DOHH2 (cell line): ENCODE measurements around the gene LIMS1.
A peak's percentile ranks its signal among the peaks of the same experiment; 100 is the strongest.

ENCODE experiments used
- H3F3A ChIP-seq: fragments of 200-600 bp; sonication (generic), shearing (Covaris generic); 2 replicates; pipeline ENCODE4 v1.6.0; 2016; ENCODE audit warnings: antibody characterized with exemption, mild to moderate bottlenecking; ENCODE audit not compliant: control insufficient read depth, insufficient read depth
- H3K27ac ChIP-seq: fragments of 200-600 bp; sonication (generic); 2 replicates; pipeline ENCODE4 v1.5.1; 2014; ENCODE audit warnings: low read depth, mild to moderate bottlenecking, low read length, moderate library complexity
- H3K27me3 ChIP-seq: fragments of 200-600 bp; sonication (generic); 2 replicates; pipeline ENCODE4 v1.6.1; 2014; ENCODE audit warnings: mild to moderate bottlenecking, low read length, mixed read lengths; ENCODE audit not compliant: control insufficient read depth
- H3K36me3 ChIP-seq: fragments of 200-600 bp; sonication (generic); 2 replicates; pipeline ENCODE4 v1.6.1; 2014; ENCODE audit warnings: mild to moderate bottlenecking, low read length, moderate library complexity, mixed read lengths; ENCODE audit not compliant: control insufficient read depth
- H3K4me1 ChIP-seq: fragments of 200-600 bp; sonication (generic); 2 replicates; pipeline ENCODE4 v1.6.1; 2014; ENCODE audit warnings: mild to moderate bottlenecking, low read length, mixed read lengths; ENCODE audit not compliant: control insufficient read depth
- H3K4me2 ChIP-seq: fragments of 200-600 bp; sonication (generic); 2 replicates; pipeline ENCODE4 v1.6.0; 2014; ENCODE audit warnings: mild to moderate bottlenecking, low read length, moderate library complexity
- H3K4me3 ChIP-seq: fragments of 200-600 bp; sonication (generic); 2 replicates; pipeline ENCODE4 v1.5.1; 2014; ENCODE audit warnings: mild to moderate bottlenecking, low read length, mixed read lengths
- H3K79me2 ChIP-seq: fragments of 200-600 bp; sonication (generic); 2 replicates; pipeline ENCODE4 v1.6.1; 2014; ENCODE audit warnings: mild to moderate bottlenecking, low read length, mixed read lengths; ENCODE audit not compliant: control insufficient read depth
- H3K9me2 ChIP-seq: fragments of 200-600 bp; sonication (generic); replicated peaks from 2 replicates; pipeline ENCODE4 v1.6.1; 2014; ENCODE audit warnings: mild to moderate bottlenecking, low read length, mixed read lengths; ENCODE audit not compliant: control insufficient read depth
- H3K9me3 ChIP-seq: fragments of 200-600 bp; sonication (generic); 2 replicates; pipeline ENCODE4 v1.6.1; 2014; ENCODE audit warnings: antibody characterized with exemption, low read length, mixed read lengths; ENCODE audit not compliant: control insufficient read depth, insufficient read depth
- H4K20me1 ChIP-seq: fragments of 200-600 bp; sonication (generic); 2 replicates; pipeline ENCODE4 v1.6.0; 2014; ENCODE audit warnings: low read depth, mild to moderate bottlenecking, antibody characterized with exemption, low read length, moderate library complexity; ENCODE audit not compliant: control insufficient read depth, insufficient read depth
- EZH2phosphoT487 ChIP-seq: fragments of 200-600 bp; sonication (generic); IDR thresholded peaks from 2 replicates; pipeline ENCODE4 v1.6.1; 2017; ENCODE audit warnings: borderline replicate concordance, mild to moderate bottlenecking, antibody characterized with exemption, low read length, moderate library complexity, mixed read lengths
- TF ChIP-seq, protein P1 (sequence below): fragments of 200-600 bp; sonication (generic); IDR thresholded peaks from one replicate; pipeline ENCODE4 v1.5.1; 2014; ENCODE audit warnings: antibody characterized with exemption, mild to moderate bottlenecking, low read depth, low read length; ENCODE audit not compliant: poor library complexity, severe bottlenecking

LIMS1 gene

DNA sequence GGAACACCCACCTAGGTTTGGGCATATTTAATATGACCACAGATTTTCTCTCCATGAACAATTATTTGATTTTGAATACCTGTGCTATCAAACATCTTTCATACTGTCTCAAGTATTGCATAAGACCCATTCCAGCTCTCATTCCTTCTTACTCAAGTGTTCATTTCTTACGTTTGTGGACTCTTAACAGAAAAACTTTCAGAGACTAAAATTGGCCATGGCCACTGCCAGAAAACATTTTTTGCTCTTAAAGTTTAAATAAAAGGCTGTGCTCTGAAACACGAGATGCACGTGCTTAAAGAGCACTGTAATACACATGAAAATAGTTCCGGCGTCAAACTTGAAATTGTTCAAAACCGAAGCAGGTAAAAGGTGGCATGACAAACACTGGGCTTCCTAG lies 89.3 kb downstream of the LIMS1 start:
- Histone ChIP-seq H3K36me3 (no peaks in the 10 kb centered on the region), H3F3A (peaks cover 20% of the 10 kb centered on the region), H4K20me1 (no peaks in the 10 kb centered on the region), H3K27ac (no peak overlapping the region), H3K4me1 (peaks cover 93% of the 10 kb centered on the region), H3K4me3 (no peak overlapping the region), H3K4me2 (peak overlapping the region; percentile 42), H3K9me3 (no peaks in the 10 kb centered on the region), H3K27me3 (no peaks in the 10 kb centered on the region), H3K79me2 (peaks cover 82% of the 10 kb centered on the region), H3K9me2 (no peaks in the 10 kb centered on the region)
- TF ChIP-seq, protein P1, sequence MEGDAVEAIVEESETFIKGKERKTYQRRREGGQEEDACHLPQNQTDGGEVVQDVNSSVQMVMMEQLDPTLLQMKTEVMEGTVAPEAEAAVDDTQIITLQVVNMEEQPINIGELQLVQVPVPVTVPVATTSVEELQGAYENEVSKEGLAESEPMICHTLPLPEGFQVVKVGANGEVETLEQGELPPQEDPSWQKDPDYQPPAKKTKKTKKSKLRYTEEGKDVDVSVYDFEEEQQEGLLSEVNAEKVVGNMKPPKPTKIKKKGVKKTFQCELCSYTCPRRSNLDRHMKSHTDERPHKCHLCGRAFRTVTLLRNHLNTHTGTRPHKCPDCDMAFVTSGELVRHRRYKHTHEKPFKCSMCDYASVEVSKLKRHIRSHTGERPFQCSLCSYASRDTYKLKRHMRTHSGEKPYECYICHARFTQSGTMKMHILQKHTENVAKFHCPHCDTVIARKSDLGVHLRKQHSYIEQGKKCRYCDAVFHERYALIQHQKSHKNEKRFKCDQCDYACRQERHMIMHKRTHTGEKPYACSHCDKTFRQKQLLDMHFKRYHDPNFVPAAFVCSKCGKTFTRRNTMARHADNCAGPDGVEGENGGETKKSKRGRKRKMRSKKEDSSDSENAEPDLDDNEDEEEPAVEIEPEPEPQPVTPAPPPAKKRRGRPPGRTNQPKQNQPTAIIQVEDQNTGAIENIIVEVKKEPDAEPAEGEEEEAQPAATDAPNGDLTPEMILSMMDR: no peak
- no peak for TF ChIP-seq EZH2phosphoT487

DNA sequence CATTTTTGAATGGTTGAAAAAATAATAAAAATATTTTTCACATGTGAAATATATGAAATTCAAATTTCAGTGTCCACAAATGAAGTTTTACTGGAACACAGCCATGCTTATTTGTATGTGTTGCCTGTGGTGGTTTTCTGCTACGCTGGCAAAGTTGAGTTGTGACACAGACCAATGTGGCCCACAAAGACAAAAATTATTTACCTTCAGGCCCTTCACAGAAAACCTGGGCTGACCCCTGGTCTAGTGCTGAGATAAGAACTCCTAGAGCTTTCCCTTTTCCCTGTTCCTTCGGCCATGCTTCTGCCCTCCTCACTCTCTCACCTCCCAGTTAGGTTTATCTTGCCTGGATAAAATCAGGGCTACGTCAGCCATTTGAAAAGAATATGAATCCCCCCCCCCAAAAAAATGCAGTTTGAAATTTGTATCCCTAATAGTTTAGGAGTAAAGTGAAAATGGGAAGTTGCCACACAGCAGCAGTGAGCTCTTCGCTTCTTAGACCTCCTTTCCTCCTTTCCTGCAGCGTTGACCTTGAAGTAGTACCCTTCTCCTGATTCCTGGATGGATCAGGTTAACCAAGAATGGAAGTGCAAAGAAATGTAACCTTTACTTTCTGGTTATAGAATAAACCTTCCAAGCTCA lies 91.0 kb downstream of the LIMS1 start:
- H4K20me1 ChIP-seq: no peaks in the 10 kb centered on the region
- no peaks in the 10 kb centered on the region for H3K27me3 ChIP-seq
- no peak overlapping the region for H3K27ac ChIP-seq
- H3K79me2 ChIP-seq: peaks cover 82% of the 10 kb centered on the region
- H3K9me3 ChIP-seq: no peaks in the 10 kb centered on the region
- H3F3A ChIP-seq: peaks cover 17% of the 10 kb centered on the region
- no peaks in the 10 kb centered on the region for H3K9me2 ChIP-seq
- no peaks in the 10 kb centered on the region; the same call in 1 of the 2 replicates for H3K36me3 ChIP-seq
- TF ChIP-seq EZH2phosphoT487: no peak
- TF ChIP-seq, protein P1: no peak
- peaks cover 93% of the 10 kb centered on the region for H3K4me1 ChIP-seq
- peak overlapping the region; percentile 50 for H3K4me2 ChIP-seq
- peak overlapping the region; percentile 22 for H3K4me3 ChIP-seq

DNA sequence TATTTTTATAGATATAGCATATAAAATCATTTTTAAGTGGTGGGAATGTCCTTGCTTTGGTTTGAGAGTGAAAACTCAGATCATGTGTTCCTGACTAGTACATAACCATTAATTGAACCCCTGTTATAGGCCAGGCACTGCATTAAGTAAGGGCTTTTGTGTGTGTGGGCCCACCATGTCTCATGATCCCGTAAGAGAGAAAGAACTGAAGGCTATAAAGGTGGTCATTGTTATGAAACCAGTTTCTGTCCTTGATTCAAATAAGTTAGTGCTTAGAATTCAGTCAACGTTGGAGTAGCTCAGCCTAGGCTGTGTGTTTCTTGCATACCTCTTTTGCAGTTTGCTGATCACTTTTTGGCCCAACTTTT lies 91.5 kb downstream of the LIMS1 start:
- Histone ChIP-seq H3K4me1 (peaks cover 93% of the 10 kb centered on the region), H3F3A (peaks cover 12% of the 10 kb centered on the region), H3K27ac (no peak overlapping the region), H3K9me3 (no peaks in the 10 kb centered on the region), H3K27me3 (no peaks in the 10 kb centered on the region), H4K20me1 (no peaks in the 10 kb centered on the region), H3K9me2 (no peaks in the 10 kb centered on the region), H3K4me2 (peak overlapping the region; percentile 50), H3K79me2 (peaks cover 82% of the 10 kb centered on the region), H3K36me3 (no peaks in the 10 kb centered on the region; the same call in 1 of the 2 replicates), H3K4me3 (no peak overlapping the region; the same call in 1 of the 2 replicates)
- TF ChIP-seq EZH2phosphoT487: no peak
- TF ChIP-seq, protein P1: no peak
